Central memory CD8-positive, alpha-beta T cell (primary cell): ENCODE data around the gene MACROD2.

Source experiments
- ATAC-seq: fragments of 150-1000 bp; cut with Tn5 transposase; replicated peaks from 2 replicates; pipeline ENCODE4 v1.10.0; 2022; ENCODE audit warnings: mild to moderate bottlenecking, moderate FRiP score, moderate number of reproducible peaks; ENCODE audit not compliant: poor library complexity, severe bottlenecking; ENCODE audit errors: extremely low read depth
- DNase-seq, 2 donors: peaks; one replicate each; pipeline ENCODE4 v3.0.0; 2021; ENCODE audit warnings: low spot score in 2 of 2
- H3K27ac Mint-ChIP-seq: one replicate; pipeline ENCODE4 v1.8.0; 2022; ENCODE audit warnings: low read depth, mild to moderate bottlenecking, moderate library complexity, mixed read lengths
- H3K27me3 Mint-ChIP-seq: one replicate; pipeline ENCODE4 v1.8.0; 2022; ENCODE audit warnings: mixed read lengths
- H3K36me3 Mint-ChIP-seq: one replicate; pipeline ENCODE4 v1.8.0; 2022; ENCODE audit warnings: mild to moderate bottlenecking, moderate library complexity, mixed read lengths; ENCODE audit not compliant: insufficient read depth
- H3K4me1 Mint-ChIP-seq: one replicate; pipeline ENCODE4 v1.8.0; 2022; ENCODE audit warnings: mixed read lengths
- H3K4me3 Mint-ChIP-seq: one replicate; pipeline ENCODE4 v1.8.0; 2022; ENCODE audit warnings: mild to moderate bottlenecking, moderate library complexity, mixed read lengths
- H3K9me3 Mint-ChIP-seq: one replicate; pipeline ENCODE4 v1.8.0; 2022; ENCODE audit warnings: mixed read lengths

The MACROD2 gene

GRCh38 chr20:14845199-14846160, 850.2 kb downstream of the MACROD2 start:
- H3K4me1 Mint-ChIP-seq: no peaks in the 10 kb centered on the region
- H3K27me3 Mint-ChIP-seq: no peaks in the 10 kb centered on the region
- no peak overlapping the region for H3K4me3 Mint-ChIP-seq
- H3K9me3 Mint-ChIP-seq: peaks cover 12% of the 10 kb centered on the region
- no peaks in the 10 kb centered on the region for H3K36me3 Mint-ChIP-seq
- DNase-seq (no peak), ATAC-seq (no peak)
- H3K27ac Mint-ChIP-seq: no peak overlapping the region

DNA sequence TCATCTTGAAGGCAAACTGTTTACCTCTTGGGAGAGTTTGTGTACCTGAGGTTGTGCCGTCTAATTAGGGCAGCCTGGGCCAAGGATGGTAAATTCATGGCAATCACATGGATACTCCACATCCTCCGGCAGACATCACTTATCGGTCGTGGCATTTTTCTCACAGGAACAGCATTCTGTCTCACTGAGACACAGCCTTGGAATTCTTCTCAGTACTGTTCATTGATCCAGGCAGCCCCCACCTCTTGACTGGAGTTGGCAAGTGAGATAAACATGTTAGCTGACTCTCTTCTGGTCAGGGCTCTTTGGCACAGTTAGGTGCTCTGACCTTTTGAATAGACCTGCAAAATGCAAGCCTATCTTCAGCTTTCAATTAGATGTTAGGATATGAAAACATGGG, 853.5 kb downstream of the MACROD2 start:
- Mint-ChIP-seq H3K27me3 (no peaks in the 10 kb centered on the region), H3K36me3 (no peaks in the 10 kb centered on the region), H3K4me1 (no peaks in the 10 kb centered on the region), H3K9me3 (peaks cover 20% of the 10 kb centered on the region), H3K4me3 (no peak overlapping the region), H3K27ac (no peak overlapping the region)
- DNase-seq (no peak), ATAC-seq (no peak)

DNA sequence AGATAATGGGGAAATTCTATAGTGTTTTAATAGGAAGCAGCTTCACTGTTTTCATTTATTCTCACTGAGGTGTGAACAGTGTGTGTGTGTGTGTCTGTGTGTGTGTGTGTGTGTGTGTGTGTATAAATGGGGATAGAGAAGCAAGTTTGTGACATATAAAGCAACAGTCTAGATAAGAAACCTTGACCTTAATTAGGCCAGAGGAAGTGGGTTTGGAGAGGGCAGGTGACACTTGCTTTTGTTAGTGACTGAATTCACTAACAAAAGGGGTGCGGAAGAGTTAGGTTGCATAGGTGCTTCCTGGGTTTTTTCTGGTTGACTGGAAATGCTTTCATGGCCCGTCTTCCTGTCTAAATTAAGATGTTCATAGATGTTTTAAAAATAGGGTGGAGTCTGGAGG, 857.8 kb downstream of the MACROD2 start:
- H3K4me1 Mint-ChIP-seq: no peaks in the 10 kb centered on the region
- DNase-seq (no peak), ATAC-seq (no peak)
- peaks cover 10% of the 10 kb centered on the region for H3K9me3 Mint-ChIP-seq
- H3K27me3 Mint-ChIP-seq: no peaks in the 10 kb centered on the region
- no peak overlapping the region for H3K4me3 Mint-ChIP-seq
- H3K27ac Mint-ChIP-seq: no peak overlapping the region
- no peaks in the 10 kb centered on the region for H3K36me3 Mint-ChIP-seq

DNA sequence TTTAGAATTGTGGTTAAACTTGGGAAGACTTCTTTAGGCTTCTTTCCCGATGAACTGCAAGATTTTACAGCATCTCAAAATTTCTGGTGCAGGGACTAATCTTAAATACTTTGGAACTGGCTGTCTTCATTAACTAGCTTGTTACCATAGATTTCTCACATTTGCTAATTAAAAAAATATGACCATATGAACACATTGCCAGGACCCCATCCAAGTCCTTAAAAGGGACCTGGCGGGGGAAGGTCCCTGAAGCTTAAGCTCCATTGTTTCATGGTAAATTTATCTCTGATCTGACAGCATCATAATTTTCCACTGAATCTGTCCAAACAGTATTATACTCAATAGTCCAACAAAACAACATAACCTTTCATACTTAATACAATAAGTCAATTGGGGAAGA, 859.9 kb downstream of the MACROD2 start:
- no peaks in the 10 kb centered on the region for H3K27me3 Mint-ChIP-seq
- no peaks in the 10 kb centered on the region for H3K4me1 Mint-ChIP-seq
- no peak overlapping the region for H3K4me3 Mint-ChIP-seq
- H3K36me3 Mint-ChIP-seq: no peaks in the 10 kb centered on the region
- ATAC-seq (no peak), DNase-seq (no peak)
- peaks cover 10% of the 10 kb centered on the region for H3K9me3 Mint-ChIP-seq
- H3K27ac Mint-ChIP-seq: no peak overlapping the region

DNA sequence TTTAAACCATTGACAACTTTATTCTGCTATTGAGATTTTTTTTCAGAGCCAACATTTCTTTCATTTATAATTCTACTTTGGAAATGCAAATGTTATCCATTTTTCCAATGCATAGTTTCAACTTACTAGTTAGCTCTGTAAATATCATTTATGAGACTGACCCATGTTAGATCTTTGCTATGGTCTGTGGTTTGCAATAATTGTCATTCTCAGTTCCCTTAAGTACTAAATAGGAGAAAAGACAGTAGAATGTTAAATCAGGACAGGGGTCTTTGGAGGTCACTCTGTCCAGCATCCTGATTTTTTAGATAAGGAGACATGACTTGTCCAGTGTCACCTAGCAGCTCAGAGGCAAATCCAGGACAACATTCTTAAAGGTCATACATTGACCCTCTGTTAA, 864.3 kb downstream of the MACROD2 start:
- ATAC-seq: no peak

GRCh38 chr20:14860410-14860814, 865.1 kb downstream of the MACROD2 start:
- no peak for DNase-seq
- Mint-ChIP-seq H3K4me3 (no peak overlapping the region), H3K27ac (no peak overlapping the region), H3K36me3 (no peaks in the 10 kb centered on the region), H3K27me3 (no peaks in the 10 kb centered on the region), H3K9me3 (no peaks in the 10 kb centered on the region), H3K4me1 (no peaks in the 10 kb centered on the region)
- no peak for ATAC-seq

More for the DNA sequence above, 864.3 kb downstream of the MACROD2 start:
- no peak for DNase-seq
- no peaks in the 10 kb centered on the region for H3K4me1 Mint-ChIP-seq
- no peaks in the 10 kb centered on the region for H3K27me3 Mint-ChIP-seq
- H3K9me3 Mint-ChIP-seq: no peaks in the 10 kb centered on the region
- no peak overlapping the region for H3K27ac Mint-ChIP-seq
- no peak overlapping the region for H3K4me3 Mint-ChIP-seq
- no peaks in the 10 kb centered on the region for H3K36me3 Mint-ChIP-seq

DNA sequence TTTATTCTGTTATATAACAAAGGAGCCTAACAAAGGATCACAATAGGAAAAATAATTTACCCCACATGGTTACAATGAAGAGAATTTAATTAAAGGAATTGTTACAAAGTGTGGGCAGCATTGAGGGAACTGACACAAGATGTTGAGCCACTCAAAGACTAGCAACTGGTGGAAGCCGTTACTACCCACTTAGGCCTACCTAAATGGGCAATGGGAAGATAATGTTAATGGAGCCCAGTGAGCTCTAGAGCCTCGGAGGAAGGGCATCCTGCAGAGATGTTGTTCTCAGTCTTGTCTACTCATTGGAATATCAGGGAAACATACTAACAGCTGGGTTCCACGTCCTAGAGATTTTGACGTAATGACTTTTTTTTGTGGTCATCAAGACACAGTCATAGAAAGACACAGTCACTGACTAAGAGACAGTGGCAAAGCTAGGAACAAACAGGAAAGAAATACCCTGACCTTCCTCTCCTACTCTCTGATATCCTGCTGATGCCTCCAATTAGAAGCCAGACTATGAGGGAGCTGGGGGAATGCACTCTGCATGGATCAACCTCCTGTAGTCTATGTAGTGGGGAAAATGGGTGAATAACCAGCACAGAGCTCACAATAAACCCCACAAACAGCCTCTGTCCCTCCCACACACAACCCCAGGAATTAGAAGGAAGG, 865.8 kb downstream of the MACROD2 start:
- H3K36me3 Mint-ChIP-seq: no peaks in the 10 kb centered on the region
- H3K9me3 Mint-ChIP-seq: no peaks in the 10 kb centered on the region
- no peaks in the 10 kb centered on the region for H3K4me1 Mint-ChIP-seq
- H3K4me3 Mint-ChIP-seq: no peak overlapping the region
- DNase-seq (no peak), ATAC-seq (no peak)
- H3K27ac Mint-ChIP-seq: no peak overlapping the region
- H3K27me3 Mint-ChIP-seq: no peaks in the 10 kb centered on the region

DNA sequence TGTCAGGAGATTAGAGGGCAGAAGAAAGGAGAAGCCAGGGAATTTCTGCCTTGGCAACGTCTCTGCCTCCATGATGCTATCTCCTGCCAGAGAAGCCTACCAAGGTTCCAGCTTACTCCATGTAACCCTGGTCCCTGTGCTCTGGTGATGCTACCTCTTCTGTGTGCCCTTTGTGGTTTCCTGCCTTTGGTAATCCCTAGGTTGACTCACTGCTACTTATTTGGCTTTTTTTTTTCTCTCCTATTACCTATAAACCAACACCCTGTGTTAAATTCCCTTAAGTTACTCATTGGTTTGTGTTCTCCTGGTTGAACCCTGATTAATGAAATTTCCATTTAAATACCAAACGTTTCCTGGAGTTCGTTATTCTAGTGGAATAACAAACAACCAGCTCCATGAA, 869.9 kb downstream of the MACROD2 start:
- Mint-ChIP-seq H3K36me3 (no peaks in the 10 kb centered on the region), H3K27me3 (no peaks in the 10 kb centered on the region), H3K9me3 (peaks cover 12% of the 10 kb centered on the region), H3K4me3 (no peak overlapping the region), H3K27ac (no peak overlapping the region), H3K4me1 (no peaks in the 10 kb centered on the region)
- ATAC-seq (no peak), DNase-seq (no peak)

DNA sequence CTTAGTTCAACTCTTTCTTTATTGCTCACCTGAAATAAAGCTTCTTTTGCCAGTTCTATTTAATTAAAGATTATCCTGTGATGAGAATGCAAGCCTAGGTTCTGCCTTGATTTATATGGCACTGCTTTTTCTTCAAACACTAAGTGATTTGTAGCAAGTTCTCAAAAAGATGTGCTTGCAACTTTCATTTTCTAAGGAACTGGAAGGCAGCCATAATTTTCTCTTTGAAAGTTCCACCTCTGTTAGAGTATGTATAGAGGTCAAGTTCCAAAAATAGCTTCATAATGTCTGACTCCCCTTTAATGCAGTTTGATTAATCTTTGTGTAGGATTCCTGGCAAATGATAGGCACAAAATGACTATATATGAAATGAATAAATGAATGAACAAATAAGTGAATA, 870.4 kb downstream of the MACROD2 start:
- ATAC-seq (no peak), DNase-seq (no peak)
- H3K9me3 Mint-ChIP-seq: peaks cover 12% of the 10 kb centered on the region
- H3K36me3 Mint-ChIP-seq: no peaks in the 10 kb centered on the region
- H3K27me3 Mint-ChIP-seq: no peaks in the 10 kb centered on the region
- no peaks in the 10 kb centered on the region for H3K4me1 Mint-ChIP-seq
- no peak overlapping the region for H3K4me3 Mint-ChIP-seq
- no peak overlapping the region for H3K27ac Mint-ChIP-seq

DNA sequence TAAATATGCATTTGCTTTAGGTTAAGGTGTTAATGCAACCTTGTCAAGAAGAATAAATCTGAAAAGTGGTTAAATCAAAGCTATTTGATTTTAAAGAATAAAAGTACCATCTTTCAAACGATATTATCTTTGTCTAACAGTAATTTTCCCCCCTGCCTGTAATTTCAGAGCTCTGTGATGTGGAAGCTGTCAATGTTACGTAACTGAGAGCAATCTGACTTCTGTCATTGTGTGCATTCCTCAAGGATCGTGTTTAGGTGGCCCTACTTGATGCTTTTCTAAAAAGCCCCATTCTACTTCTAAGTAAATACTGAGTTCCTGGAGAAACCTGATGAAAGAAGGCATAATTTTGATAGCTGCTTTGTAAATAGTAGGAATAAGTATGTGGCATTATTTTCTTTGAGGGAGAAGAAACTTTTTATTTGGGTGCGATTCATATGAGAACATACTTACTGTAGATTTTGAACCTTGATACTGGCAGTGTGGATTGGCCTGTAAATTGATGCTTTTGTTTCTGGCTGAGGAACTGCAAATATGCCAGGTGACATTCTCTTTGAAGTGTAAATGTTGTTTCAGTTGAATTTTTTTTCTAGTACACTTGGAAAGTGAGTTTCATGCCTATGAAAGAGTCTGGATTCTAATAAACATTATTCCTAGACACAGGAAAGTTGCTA, 871.7 kb downstream of the MACROD2 start:
- Mint-ChIP-seq H3K27me3 (no peaks in the 10 kb centered on the region), H3K4me1 (no peaks in the 10 kb centered on the region), H3K27ac (no peak overlapping the region), H3K4me3 (no peak overlapping the region), H3K9me3 (peaks cover 16% of the 10 kb centered on the region), H3K36me3 (no peaks in the 10 kb centered on the region)
- ATAC-seq (no peak), DNase-seq (no peak)

GRCh38 chr20:14877301-14878028, 882.1 kb downstream of the MACROD2 start:
- no peak overlapping the region for H3K4me3 Mint-ChIP-seq
- no peak overlapping the region for H3K27ac Mint-ChIP-seq
- DNase-seq (no peak), ATAC-seq (no peak)
- no peaks in the 10 kb centered on the region for H3K36me3 Mint-ChIP-seq
- H3K27me3 Mint-ChIP-seq: no peaks in the 10 kb centered on the region
- H3K9me3 Mint-ChIP-seq: peaks cover 10% of the 10 kb centered on the region
- no peaks in the 10 kb centered on the region for H3K4me1 Mint-ChIP-seq

DNA sequence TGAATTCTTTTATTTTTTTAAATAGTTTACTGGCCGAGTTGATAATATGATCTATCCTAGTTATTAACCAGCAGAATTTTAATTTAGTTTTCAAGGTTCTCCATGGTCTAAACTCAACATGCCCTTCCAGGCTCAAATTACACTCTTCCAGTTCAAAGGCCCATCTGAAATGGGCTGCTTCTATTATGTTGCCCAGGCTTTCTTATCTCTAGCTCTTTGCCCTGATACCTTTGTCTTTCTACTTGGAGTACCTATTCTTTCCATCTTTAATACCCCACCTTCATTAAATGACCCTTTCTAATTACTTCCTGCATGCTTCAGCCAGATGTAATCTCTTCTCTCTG, 883.3 kb downstream of the MACROD2 start:
- Mint-ChIP-seq H3K27me3 (no peaks in the 10 kb centered on the region), H3K9me3 (peaks cover 10% of the 10 kb centered on the region), H3K4me3 (no peak overlapping the region), H3K36me3 (no peaks in the 10 kb centered on the region), H3K4me1 (no peaks in the 10 kb centered on the region), H3K27ac (no peak overlapping the region)
- DNase-seq: no peak
- ATAC-seq: no peak
